H9 (cell line): ENCODE data around the gene TNRC6C. TPM values are rescaled to one million over a fixed set of nuclear protein-coding genes. Genes with fewer than 3 reads are reported as not detected.

Experiments used
- DNase-seq: peaks from one replicate; pipeline ENCODE4 v3.0.0-alpha.2; 2017
- H2AFZ ChIP-seq: one replicate; pipeline ENCODE4 v1.6.1; 2013; ENCODE audit warnings: mild to moderate bottlenecking, low read length, control low read depth, moderate library complexity
- H2AK5ac ChIP-seq: 2 replicates; pipeline ENCODE4 v1.6.1; 2013; ENCODE audit warnings: low read length, control low read depth, mixed read lengths; ENCODE audit not compliant: insufficient read length
- H2BK120ac ChIP-seq: one replicate; pipeline ENCODE4 v1.6.1; 2013; ENCODE audit warnings: low read depth, mild to moderate bottlenecking, low read length, control low read depth, inconsistent platforms; ENCODE audit not compliant: poor library complexity, severe bottlenecking
- H2BK12ac ChIP-seq: 2 replicates; pipeline ENCODE4 v1.6.1; 2013; ENCODE audit warnings: low read length, control low read depth, mixed read lengths, low read depth; ENCODE audit not compliant: insufficient read length
- H2BK15ac ChIP-seq: 2 replicates; pipeline ENCODE4 v1.6.1; 2013; ENCODE audit warnings: low read depth, low read length, control low read depth
- H2BK20ac ChIP-seq: one replicate; pipeline ENCODE4 v1.6.1; 2013; ENCODE audit warnings: low read depth, mild to moderate bottlenecking, low read length, control low read depth, inconsistent platforms; ENCODE audit not compliant: poor library complexity, severe bottlenecking
- H2BK5ac ChIP-seq: 2 replicates; pipeline ENCODE4 v1.6.1; 2013; ENCODE audit warnings: low read length, control low read depth, mixed read lengths; ENCODE audit not compliant: insufficient read length
- H3K14ac ChIP-seq: 2 replicates; pipeline ENCODE4 v1.6.1; 2013; ENCODE audit warnings: low read length, control low read depth; ENCODE audit not compliant: insufficient read depth
- H3K18ac ChIP-seq: 2 replicates; pipeline ENCODE4 v1.6.1; 2013; ENCODE audit warnings: low read depth, mild to moderate bottlenecking, mixed read lengths, low read length, control low read depth; ENCODE audit not compliant: insufficient read length
- H3K23ac ChIP-seq: 2 replicates; pipeline ENCODE4 v1.6.1; 2013; ENCODE audit warnings: low read length, control low read depth, mixed read lengths, low read depth; ENCODE audit not compliant: insufficient read length
- H3K23me2 ChIP-seq: 2 replicates; pipeline ENCODE4 v1.6.1; 2013; ENCODE audit warnings: low read depth, mild to moderate bottlenecking, mixed read lengths, low read length, control low read depth; ENCODE audit not compliant: insufficient read length, poor library complexity, severe bottlenecking
- H3K27ac ChIP-seq: 2 replicates; pipeline ENCODE4 v1.5.1; 2013; ENCODE audit warnings: low read length, control low read depth, mixed read lengths, low read depth; ENCODE audit not compliant: insufficient read length
- H3K27me3 ChIP-seq: 2 replicates; pipeline ENCODE4 v1.6.1; 2013; ENCODE audit warnings: low read length, control low read depth, inconsistent platforms; ENCODE audit not compliant: insufficient read depth
- H3K4ac ChIP-seq: 2 replicates; pipeline ENCODE4 v1.6.1; 2013; ENCODE audit warnings: low read depth, mild to moderate bottlenecking, control low read depth, inconsistent platforms, low read length, moderate library complexity
- H3K4me1 ChIP-seq: 2 replicates; pipeline ENCODE4 v1.6.1; 2013; ENCODE audit warnings: low read length, control low read depth, inconsistent platforms; ENCODE audit not compliant: insufficient read depth
- H3K4me2 ChIP-seq: 2 replicates; pipeline ENCODE4 v1.6.1; 2013; ENCODE audit warnings: low read length, control low read depth, mixed read lengths; ENCODE audit not compliant: insufficient read length, insufficient read depth
- H3K56ac ChIP-seq: 2 replicates; pipeline ENCODE4 v1.6.1; 2013; ENCODE audit warnings: low read depth, mild to moderate bottlenecking, mixed read lengths, low read length, control low read depth; ENCODE audit not compliant: insufficient read length
- H3K79me1 ChIP-seq: 2 replicates; pipeline ENCODE4 v1.6.1; 2013; ENCODE audit warnings: low read depth, mild to moderate bottlenecking, moderate library complexity, low read length, control low read depth, inconsistent platforms; ENCODE audit not compliant: insufficient read depth, poor library complexity, severe bottlenecking
- H3K79me2 ChIP-seq: 2 replicates; pipeline ENCODE4 v1.6.1; 2013; ENCODE audit warnings: low read length, control low read depth, inconsistent platforms; ENCODE audit not compliant: insufficient read depth
- H3K9ac ChIP-seq: 2 replicates; pipeline ENCODE4 v1.6.1; 2013; ENCODE audit warnings: low read length, control low read depth, mixed read lengths; ENCODE audit not compliant: insufficient read length; ENCODE audit errors: extremely low read depth
- H3K9me3 ChIP-seq: one replicate; pipeline ENCODE4 v1.6.1; 2013; ENCODE audit warnings: low read depth, low read length, inconsistent platforms; ENCODE audit not compliant: control insufficient read depth
- H3T11ph ChIP-seq: one replicate; pipeline ENCODE4 v1.6.1; 2013; ENCODE audit warnings: mild to moderate bottlenecking, low read length, control low read depth, inconsistent platforms
- H4K20me1 ChIP-seq: one replicate; pipeline ENCODE4 v1.6.1; 2013; ENCODE audit not compliant: control insufficient read depth, insufficient read length, insufficient read depth
- H4K5ac ChIP-seq: 2 replicates; pipeline ENCODE4 v1.6.1; 2013; ENCODE audit warnings: low read depth, mild to moderate bottlenecking, mixed read lengths, low read length, control low read depth; ENCODE audit not compliant: insufficient read length
- H4K8ac ChIP-seq: replicated peaks from 2 replicates; pipeline ENCODE4 v1.6.1; 2013; ENCODE audit warnings: low read length, control low read depth, mixed read lengths, low read depth; ENCODE audit not compliant: insufficient read length
- H4K91ac ChIP-seq: 2 replicates; pipeline ENCODE4 v1.6.1; 2013; ENCODE audit warnings: low read depth, mild to moderate bottlenecking, moderate library complexity, mixed read lengths, low read length, control low read depth; ENCODE audit not compliant: insufficient read length
- H3K27ac Mint-ChIP-seq, 3 experiments: 2 replicates in 2 of 3; 3 replicates in 1 of 3; pipeline ENCODE4 v1.8.0; 2020 to 2021; ENCODE audit warnings: mixed read lengths in 3 of 3, mild to moderate bottlenecking in 1 of 3, moderate library complexity in 1 of 3
- H3K27me3 Mint-ChIP-seq: 2 replicates; pipeline ENCODE4 v1.8.0; 2021; ENCODE audit warnings: low read depth, mild to moderate bottlenecking, moderate library complexity, mixed read lengths
- H3K36me3 Mint-ChIP-seq, 3 experiments: 2 replicates in 2 of 3; 3 replicates in 1 of 3; pipeline ENCODE4 v1.8.0; 2020 to 2021; ENCODE audit warnings: low read depth in 3 of 3, mixed read lengths in 3 of 3; ENCODE audit not compliant: insufficient read depth in 1 of 3
- H3K4me1 Mint-ChIP-seq, 2 experiments: 2 replicates each; pipeline ENCODE4 v1.8.0; 2020; ENCODE audit warnings: mixed read lengths in 2 of 2
- H3K4me3 Mint-ChIP-seq, 2 experiments: 2 replicates in 1 of 2; 3 replicates in 1 of 2; pipeline ENCODE4 v1.8.0; 2020 to 2021; ENCODE audit warnings: mild to moderate bottlenecking in 2 of 2, mixed read lengths in 2 of 2, moderate library complexity in 1 of 2
- H3K9me3 Mint-ChIP-seq, 2 experiments: 2 replicates in 1 of 2; 3 replicates in 1 of 2; pipeline ENCODE4 v1.8.0; 2020; ENCODE audit warnings: mild to moderate bottlenecking in 2 of 2, mixed read lengths in 2 of 2, moderate library complexity in 1 of 2
- WGBS: extraction: QIAGEN DNeasy Blood & Tissue Kit; methylation state at CpG from one replicate; pipeline ENCODE4 v1.1.7; 2013; ENCODE audit warnings: missing lambda C conversion rate, low lambda C conversion rate, mixed read lengths; ENCODE audit not compliant: insufficient read length; ENCODE audit errors: extremely low coverage; 5-methylcytosine and 5-hydroxymethylcytosine counted together
- total RNA-seq: library from RNA; stranded (reverse); gene quantifications from 2 replicates; pipeline ENCODE4 v1.2.1, GENCODE V29; 2021
- TF ChIP-seq, protein P1 (sequence below): fragments of 200-600 bp; sonication (generic); conservative IDR thresholded peaks from 3 replicates; pipeline ENCODE4 v1.8.0; 2021; ENCODE audit warnings: antibody characterized with exemption, mild to moderate bottlenecking

TNRC6C gene
- total RNA-seq, 1 experiment from 2014 or later, result 24.7 TPM

- Histone ChIP-seq H4K8ac (no peak overlapping the region), H3K9ac (no peak overlapping the region), H4K91ac (no peak overlapping the region), H2BK12ac (no peak overlapping the region), H2BK120ac (no peak overlapping the region), H3K79me1 (no peaks in the 10 kb centered on the region), H3K23ac (no peak overlapping the region), H2BK5ac (no peak overlapping the region), H2AFZ (no peak overlapping the region), H4K20me1 (no peaks in the 10 kb centered on the region), H3K23me2 (no peaks in the 10 kb centered on the region), H3K27ac (no peak overlapping the region), H3K27me3 (no peaks in the 10 kb centered on the region), H2BK15ac (no peak overlapping the region), H3T11ph (no peak overlapping the region), H3K4ac (no peak overlapping the region), H2AK5ac (no peak overlapping the region), H3K4me1 (no peaks in the 10 kb centered on the region), H3K14ac (no peak overlapping the region), H2BK20ac (no peak overlapping the region), H3K18ac (no peak overlapping the region), H3K4me2 (no peak overlapping the region), H3K79me2 (no peaks in the 10 kb centered on the region), H4K5ac (no peak overlapping the region), H3K56ac (no peak overlapping the region), H3K9me3 (no peaks in the 10 kb centered on the region)
- TF ChIP-seq, protein P1, sequence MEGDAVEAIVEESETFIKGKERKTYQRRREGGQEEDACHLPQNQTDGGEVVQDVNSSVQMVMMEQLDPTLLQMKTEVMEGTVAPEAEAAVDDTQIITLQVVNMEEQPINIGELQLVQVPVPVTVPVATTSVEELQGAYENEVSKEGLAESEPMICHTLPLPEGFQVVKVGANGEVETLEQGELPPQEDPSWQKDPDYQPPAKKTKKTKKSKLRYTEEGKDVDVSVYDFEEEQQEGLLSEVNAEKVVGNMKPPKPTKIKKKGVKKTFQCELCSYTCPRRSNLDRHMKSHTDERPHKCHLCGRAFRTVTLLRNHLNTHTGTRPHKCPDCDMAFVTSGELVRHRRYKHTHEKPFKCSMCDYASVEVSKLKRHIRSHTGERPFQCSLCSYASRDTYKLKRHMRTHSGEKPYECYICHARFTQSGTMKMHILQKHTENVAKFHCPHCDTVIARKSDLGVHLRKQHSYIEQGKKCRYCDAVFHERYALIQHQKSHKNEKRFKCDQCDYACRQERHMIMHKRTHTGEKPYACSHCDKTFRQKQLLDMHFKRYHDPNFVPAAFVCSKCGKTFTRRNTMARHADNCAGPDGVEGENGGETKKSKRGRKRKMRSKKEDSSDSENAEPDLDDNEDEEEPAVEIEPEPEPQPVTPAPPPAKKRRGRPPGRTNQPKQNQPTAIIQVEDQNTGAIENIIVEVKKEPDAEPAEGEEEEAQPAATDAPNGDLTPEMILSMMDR, result no peak
- H3K27ac Mint-ChIP-seq, result no peak overlapping the region
- H3K27me3 Mint-ChIP-seq, result no peaks in the 10 kb centered on the region
- no peak for DNase-seq
- WGBS, result no CpG with 5 or more reads among the region's 10 CpGs
- no peaks in the 10 kb centered on the region for H3K9me3 Mint-ChIP-seq
- H3K4me3 Mint-ChIP-seq, result no peak overlapping the region
- H3K4me1 Mint-ChIP-seq, result no peaks in the 10 kb centered on the region
- peaks cover 54 to 82% (median 69%) of the 10 kb centered on the region in 3 experiments; a peak in 6 of 7 replicates for H3K36me3 Mint-ChIP-seq
These were observed 116.5 kb downstream of the TNRC6C start for GRCh38 chr17:78075011-78075410.
